GM12891 (cell line): Measurements from ENCODE around the gene ACTL6A.

ENCODE experiments used
- POLR2A ChIP-seq: IDR thresholded peaks from 2 replicates; pipeline ENCODE4 v1.6.1; 2011; ENCODE audit warnings: low read depth, low read length, control low read depth
- POLR2AphosphoS5 ChIP-seq: IDR thresholded peaks from 2 replicates; pipeline ENCODE4 v1.6.1; 2011; ENCODE audit warnings: low read depth, low read length, control low read depth
- POU2F2 ChIP-seq: IDR thresholded peaks from 2 replicates; pipeline ENCODE4 v1.6.1; 2011; ENCODE audit warnings: low read depth, mild to moderate bottlenecking, control low read depth, low read length, moderate library complexity
- TAF1 ChIP-seq: IDR thresholded peaks from 2 replicates; pipeline ENCODE4 v1.6.1; 2011; ENCODE audit warnings: low read depth, low read length, control low read depth

DNA sequence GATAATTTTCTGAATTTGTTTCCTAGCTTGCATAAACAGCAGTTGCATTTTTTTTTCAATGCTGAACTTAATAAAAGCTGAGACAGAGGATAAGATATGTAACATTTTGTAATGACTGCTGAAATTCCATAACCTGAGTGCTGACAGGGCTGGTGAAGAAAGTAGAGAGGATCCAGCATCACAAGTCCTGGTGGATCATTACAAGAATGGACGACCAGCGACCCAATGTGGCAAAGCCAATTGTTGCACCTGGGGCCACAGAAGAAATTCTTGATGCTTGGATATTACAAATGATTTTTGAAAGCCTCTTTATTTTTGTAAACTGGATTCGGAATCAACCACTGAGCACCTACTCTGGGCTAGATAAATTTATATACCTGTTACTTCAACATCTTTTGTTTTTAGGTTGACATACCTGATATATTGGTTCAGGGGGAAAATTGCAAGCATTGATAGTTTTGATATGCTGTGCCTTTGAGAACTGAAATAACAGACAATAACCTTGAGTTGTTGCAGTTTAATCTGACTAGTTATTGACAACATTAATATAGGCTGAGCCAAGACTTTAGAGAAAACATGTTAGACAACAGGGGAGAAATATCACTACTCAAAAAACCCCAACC is 3.9 kb upstream of the ACTL6A start:
- TF ChIP-seq POLR2AphosphoS5 (no peak), POLR2A (no peak), TAF1 (no peak), POU2F2 (no peak)
